Measurements from ENCODE around the gene CACNA1B.

CACNA1B gene

DNA sequence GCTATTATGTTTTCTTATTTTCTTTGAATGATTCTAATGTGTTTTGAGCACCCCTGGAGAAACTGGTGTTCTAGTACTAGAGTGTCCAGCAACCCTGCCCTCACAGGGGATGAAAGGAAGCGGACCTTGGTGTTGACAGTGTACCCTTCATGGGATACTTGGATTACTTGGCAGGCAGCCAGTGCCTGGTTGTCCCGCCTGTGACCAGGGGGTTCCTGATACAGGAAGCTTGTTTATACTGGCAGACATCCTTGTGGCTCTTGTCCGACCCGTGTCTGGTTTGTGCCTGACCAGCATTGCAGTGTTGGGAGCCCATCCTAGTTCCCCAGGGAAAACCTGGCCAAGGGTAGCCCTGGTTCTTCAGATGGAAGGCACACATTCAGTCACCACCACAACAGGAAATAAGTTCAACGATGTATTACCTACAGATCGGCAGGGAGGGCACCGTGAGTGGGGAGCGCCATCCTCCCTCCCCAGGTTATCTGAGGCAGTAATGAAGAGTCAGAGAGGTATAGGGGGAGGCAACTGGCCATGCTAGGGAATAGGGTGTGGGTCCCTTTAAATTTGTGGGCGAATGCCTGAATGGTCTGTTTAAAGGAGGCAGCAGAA lies 47.3 kb downstream of the CACNA1B start:
- no peak overlapping the region for H3K4me3 ChIP-seq (replicated peaks; ENCODE audit: low read depth, low read length)
- TF ChIP-seq, protein P1, sequence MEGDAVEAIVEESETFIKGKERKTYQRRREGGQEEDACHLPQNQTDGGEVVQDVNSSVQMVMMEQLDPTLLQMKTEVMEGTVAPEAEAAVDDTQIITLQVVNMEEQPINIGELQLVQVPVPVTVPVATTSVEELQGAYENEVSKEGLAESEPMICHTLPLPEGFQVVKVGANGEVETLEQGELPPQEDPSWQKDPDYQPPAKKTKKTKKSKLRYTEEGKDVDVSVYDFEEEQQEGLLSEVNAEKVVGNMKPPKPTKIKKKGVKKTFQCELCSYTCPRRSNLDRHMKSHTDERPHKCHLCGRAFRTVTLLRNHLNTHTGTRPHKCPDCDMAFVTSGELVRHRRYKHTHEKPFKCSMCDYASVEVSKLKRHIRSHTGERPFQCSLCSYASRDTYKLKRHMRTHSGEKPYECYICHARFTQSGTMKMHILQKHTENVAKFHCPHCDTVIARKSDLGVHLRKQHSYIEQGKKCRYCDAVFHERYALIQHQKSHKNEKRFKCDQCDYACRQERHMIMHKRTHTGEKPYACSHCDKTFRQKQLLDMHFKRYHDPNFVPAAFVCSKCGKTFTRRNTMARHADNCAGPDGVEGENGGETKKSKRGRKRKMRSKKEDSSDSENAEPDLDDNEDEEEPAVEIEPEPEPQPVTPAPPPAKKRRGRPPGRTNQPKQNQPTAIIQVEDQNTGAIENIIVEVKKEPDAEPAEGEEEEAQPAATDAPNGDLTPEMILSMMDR (IDR thresholded peaks at IDR 0.05; ENCODE audit: low read depth, low read length, missing control alignments) = no peak

DNA sequence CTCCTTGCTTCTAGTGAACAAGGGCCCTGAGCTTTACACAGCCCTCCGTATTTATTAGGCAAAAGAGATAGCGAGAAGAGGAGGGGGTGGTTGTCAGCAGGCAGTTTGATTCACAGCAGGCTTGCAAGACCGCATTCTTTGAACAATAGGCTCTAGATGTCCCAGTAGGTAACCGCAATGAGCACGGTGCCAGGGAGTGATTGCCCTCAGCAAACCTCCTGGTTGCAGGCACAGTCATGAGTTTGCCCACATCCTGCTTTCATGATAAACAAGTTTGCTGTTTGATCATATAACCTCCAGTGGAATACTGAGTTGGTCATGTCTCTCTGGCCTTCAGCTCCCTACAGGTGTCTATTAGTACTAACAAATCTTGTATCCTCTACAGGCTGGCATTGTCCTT lies 66.1 kb downstream of the CACNA1B start:
- TF ChIP-seq, protein P1 (IDR thresholded peaks at IDR 0.05; ENCODE audit: low read depth, low read length, missing control alignments) = no peak
- no peak for DNase-seq (ENCODE audit: extremely low read depth, low read depth)
- no peak overlapping the region for H3K4me3 ChIP-seq (replicated peaks; ENCODE audit: low read depth, low read length)

More for the DNA sequence above, 47.3 kb downstream of the CACNA1B start:
- no peak for DNase-seq (ENCODE audit: extremely low read depth, low read depth)

DNA sequence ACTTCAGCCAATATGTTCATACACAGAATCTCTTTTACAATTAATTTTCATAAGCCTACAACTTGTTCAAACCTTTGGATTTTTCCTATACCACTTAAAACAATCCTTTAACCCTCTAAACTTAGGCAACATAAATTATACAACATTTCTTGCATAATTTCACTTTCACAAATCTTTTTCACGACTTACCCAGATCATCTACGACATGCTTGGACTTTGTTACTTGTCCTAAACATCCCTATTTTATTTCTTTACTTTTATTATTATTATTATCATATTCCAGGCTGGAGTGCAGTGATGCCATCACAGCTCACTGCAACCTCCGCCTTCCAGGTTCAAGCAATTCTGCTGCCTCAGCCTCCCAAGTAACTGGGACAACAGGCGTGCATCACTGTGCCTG lies 68.0 kb downstream of the CACNA1B start:
- no peak for DNase-seq (ENCODE audit: extremely low read depth, low read depth)
- no peak overlapping the region for H3K4me3 ChIP-seq (replicated peaks; ENCODE audit: low read depth, low read length)
- TF ChIP-seq, protein P1 (IDR thresholded peaks at IDR 0.05; ENCODE audit: low read depth, low read length, missing control alignments) = no peak

DNA sequence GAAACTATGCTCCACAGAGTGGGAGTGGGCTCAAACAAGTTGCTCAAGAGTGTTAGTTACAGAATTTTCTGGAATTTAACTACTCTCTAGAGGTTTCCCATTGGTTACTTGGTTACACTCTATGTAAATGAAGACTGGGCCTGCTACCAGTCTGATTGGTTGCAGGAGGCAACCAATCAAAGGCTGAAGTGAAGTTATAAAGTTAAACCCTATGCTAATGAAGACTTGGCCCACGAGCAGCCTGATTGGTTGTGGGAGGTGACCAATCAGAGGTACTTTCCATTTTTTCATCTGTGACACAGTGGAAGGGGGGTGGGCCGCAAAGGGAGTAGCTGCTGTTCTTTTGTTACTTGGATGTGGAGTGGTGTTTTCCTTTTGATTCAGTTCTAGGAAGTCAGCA lies 69.4 kb downstream of the CACNA1B start:
- H3K4me3 ChIP-seq (replicated peaks; ENCODE audit: low read depth, low read length) = no peak overlapping the region
- DNase-seq (ENCODE audit: extremely low read depth, low read depth) = no peak
- TF ChIP-seq, protein P1 (IDR thresholded peaks at IDR 0.05; ENCODE audit: low read depth, low read length, missing control alignments) = no peak

- TF ChIP-seq, protein P1 (IDR thresholded peaks at IDR 0.05; ENCODE audit: low read depth, low read length, missing control alignments) = no peak
- no peak for DNase-seq (ENCODE audit: extremely low read depth, low read depth)
- no peak overlapping the region for H3K4me3 ChIP-seq (replicated peaks; ENCODE audit: low read depth, low read length)
Observed at GRCh38 chr9:137948642-137949041, 71.1 kb downstream of the CACNA1B start.

- TF ChIP-seq, protein P1 (IDR thresholded peaks at IDR 0.05; ENCODE audit: low read depth, low read length, missing control alignments) = no peak
- no peak for DNase-seq (ENCODE audit: extremely low read depth, low read depth)
- no peak overlapping the region for H3K4me3 ChIP-seq (replicated peaks; ENCODE audit: low read depth, low read length)
Observed at GRCh38 chr9:137949260-137949659, 71.7 kb downstream of the CACNA1B start.

DNA sequence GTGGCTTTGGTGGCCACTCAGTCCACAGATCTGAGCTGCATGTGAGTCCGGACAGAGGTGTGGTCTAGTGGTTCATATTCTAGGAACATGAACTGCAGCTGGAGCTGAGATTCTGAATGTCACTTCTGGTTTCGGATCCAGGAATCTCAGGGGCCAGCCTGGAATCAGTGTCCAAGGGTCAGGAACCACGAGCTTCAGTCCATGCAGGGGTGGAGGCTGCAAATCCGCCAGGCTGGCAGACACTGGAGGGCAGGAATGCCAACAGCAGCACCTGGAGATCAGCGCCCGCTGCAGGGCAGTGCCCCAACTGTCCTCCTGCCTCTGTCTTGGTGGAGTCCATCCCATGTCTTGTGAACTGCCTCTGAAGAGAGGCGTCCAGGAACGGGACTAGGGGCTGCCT lies 73.5 kb downstream of the CACNA1B start:
- no peak overlapping the region for H3K4me3 ChIP-seq (replicated peaks; ENCODE audit: low read depth, low read length)
- TF ChIP-seq, protein P1 (IDR thresholded peaks at IDR 0.05; ENCODE audit: low read depth, low read length, missing control alignments) = no peak
- DNase-seq (ENCODE audit: extremely low read depth, low read depth) = no peak
